ENCODE measurements around the gene DDX54. TPM values are rescaled to one million over a fixed set of nuclear protein-coding genes. Genes with fewer than 3 reads are reported as not detected.

The DDX54 gene
- total RNA-seq, 1 experiment from 2014 or later, result 80.1 TPM

GRCh38 chr12:113145720-113146551, 39.3 kb downstream of the DDX54 start:
- Histone ChIP-seq H3K4me1 (replicated peaks; ENCODE audit: insufficient read depth) (peaks cover 13% of the 10 kb centered on the region; the same call in 1 of the 2 replicates), H3K4me2 (no peak overlapping the region), H3F3A (ENCODE audit: insufficient read depth, low read depth) (peaks cover 5% of the 10 kb centered on the region; the same call in 1 of the 2 replicates), H3K27ac (no peak overlapping the region), H3K4me3 (no peak overlapping the region), H4K20me1 (ENCODE audit: insufficient read depth) (no peaks in the 10 kb centered on the region), H3K79me2 (ENCODE audit: low read depth) (no peaks in the 10 kb centered on the region), H3K9me3 (ENCODE audit: insufficient read depth, low read depth) (no peaks in the 10 kb centered on the region), H3K27me3 (ENCODE audit: insufficient read depth, low read depth) (no peaks in the 10 kb centered on the region), H3K9me2 (ENCODE audit: insufficient read depth) (no peaks in the 10 kb centered on the region), H3K36me3 (ENCODE audit: low read depth) (no peaks in the 10 kb centered on the region), H2AFZ (no peak overlapping the region)
- ChIA-PET CTCF (no interaction called here), POLR2A (ENCODE audit: unreplicated experiment) (no interaction called here)
- intact Hi-C loops (cut with micrococcal nuclease; ENCODE audit: unreplicated experiment), result no loop called here
- TF ChIP-seq CTCF (conservative IDR thresholded peaks at IDR 0.05) (no peak), EZH2 (IDR thresholded peaks at IDR 0.05; ENCODE audit: low read depth) (no peak)
- no TSS peak for BruUV-seq (replicated peaks)
- DNase-seq, result no peak

- CTCF ChIA-PET, result interaction anchor here (0.6 kb wide), 1 partner anchor 315 kb away, joined by 3 read pairs; no protein-coding TSS in a partner anchor
- no peak overlapping the region for H3K27ac ChIP-seq
Observed at GRCh38 chr12:113144806-113145205, 40.5 kb downstream of the DDX54 start.

GRCh38 chr12:113143959-113144358, 41.3 kb downstream of the DDX54 start:
- no peaks in the 10 kb centered on the region for H3K9me3 ChIP-seq (ENCODE audit: insufficient read depth, low read depth)
- no peak for TF ChIP-seq EZH2 (IDR thresholded peaks at IDR 0.05; ENCODE audit: low read depth)
- TF ChIP-seq CTCF (conservative IDR thresholded peaks at IDR 0.05), result no peak
- ChIA-PET POLR2A (ENCODE audit: unreplicated experiment) (no interaction called here), CTCF (no interaction called here)
- no peaks in the 10 kb centered on the region for H3K79me2 ChIP-seq (ENCODE audit: low read depth)
- BruUV-seq (replicated peaks), result no TSS peak
- H3K4me2 ChIP-seq, result no peak overlapping the region
- H3K27ac ChIP-seq, result no peak overlapping the region
- H3F3A ChIP-seq (ENCODE audit: insufficient read depth, low read depth), result peaks cover 5% of the 10 kb centered on the region; the same call in 1 of the 2 replicates
- H2AFZ ChIP-seq, result no peak overlapping the region
- H3K27me3 ChIP-seq (ENCODE audit: insufficient read depth, low read depth), result no peaks in the 10 kb centered on the region
- H3K4me3 ChIP-seq, result no peak overlapping the region
- H3K36me3 ChIP-seq (ENCODE audit: low read depth), result no peaks in the 10 kb centered on the region
- no peaks in the 10 kb centered on the region for H4K20me1 ChIP-seq (ENCODE audit: insufficient read depth)
- H3K9me2 ChIP-seq (ENCODE audit: insufficient read depth), result no peaks in the 10 kb centered on the region
- intact Hi-C loops (cut with micrococcal nuclease; ENCODE audit: unreplicated experiment), result no loop called here
- no peaks in the 10 kb centered on the region for H3K4me1 ChIP-seq (replicated peaks; ENCODE audit: insufficient read depth)
- DNase-seq, result no peak

More at GRCh38 chr12:113144806-113145205, 40.5 kb downstream of the DDX54 start:
- no peak overlapping the region for H3K4me2 ChIP-seq
- intact Hi-C loops (cut with micrococcal nuclease; ENCODE audit: unreplicated experiment), result no loop called here
- no TSS peak for BruUV-seq (replicated peaks)
- no peak for TF ChIP-seq CTCF (conservative IDR thresholded peaks at IDR 0.05)
- TF ChIP-seq EZH2 (IDR thresholded peaks at IDR 0.05; ENCODE audit: low read depth), result no peak
- no peaks in the 10 kb centered on the region for H3K79me2 ChIP-seq (ENCODE audit: low read depth)
- POLR2A ChIA-PET (ENCODE audit: unreplicated experiment), result no interaction called here
- no peaks in the 10 kb centered on the region for H3K9me3 ChIP-seq (ENCODE audit: insufficient read depth, low read depth)
- no peak overlapping the region for H3K4me3 ChIP-seq
- no peaks in the 10 kb centered on the region for H4K20me1 ChIP-seq (ENCODE audit: insufficient read depth)
- no peak overlapping the region for H2AFZ ChIP-seq
- peaks cover 5% of the 10 kb centered on the region; the same call in 1 of the 2 replicates for H3F3A ChIP-seq (ENCODE audit: insufficient read depth, low read depth)
- DNase-seq, result no peak
- peaks cover 8% of the 10 kb centered on the region; the same call in 1 of the 2 replicates for H3K4me1 ChIP-seq (replicated peaks; ENCODE audit: insufficient read depth)
- no peaks in the 10 kb centered on the region for H3K27me3 ChIP-seq (ENCODE audit: insufficient read depth, low read depth)
- H3K9me2 ChIP-seq (ENCODE audit: insufficient read depth), result no peaks in the 10 kb centered on the region
- no peaks in the 10 kb centered on the region for H3K36me3 ChIP-seq (ENCODE audit: low read depth)

Measured in PC-9 (cell line).